HG02973 (cell line): Measurements from ENCODE around the gene MYPOP.

Source experiments
- ATAC-seq: cut with Tn5 transposase; IDR thresholded peaks from one replicate; pipeline ENCODE4 v1.9.1; 2021; ENCODE audit warnings: moderate library complexity; ENCODE audit not compliant: unreplicated experiment

Gene MYPOP, protein sequence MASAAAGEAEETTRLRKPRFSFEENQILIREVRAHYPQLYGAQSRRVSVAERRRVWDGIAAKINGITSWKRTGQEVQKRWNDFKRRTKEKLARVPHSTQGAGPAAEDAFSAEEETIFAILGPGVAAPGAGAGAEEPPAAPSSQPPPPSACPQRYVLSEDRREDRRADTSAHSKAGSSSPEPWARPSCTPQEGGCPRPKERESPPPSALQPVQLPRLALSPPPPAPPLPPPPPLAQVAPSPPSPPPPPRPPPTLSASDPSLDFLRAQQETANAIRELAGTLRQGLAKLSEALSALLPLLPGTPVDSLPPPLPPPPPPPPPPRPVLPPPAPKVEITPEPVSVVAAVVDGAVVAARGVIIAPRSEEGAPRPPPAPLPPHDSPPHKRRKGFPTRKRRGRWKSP

DNA sequence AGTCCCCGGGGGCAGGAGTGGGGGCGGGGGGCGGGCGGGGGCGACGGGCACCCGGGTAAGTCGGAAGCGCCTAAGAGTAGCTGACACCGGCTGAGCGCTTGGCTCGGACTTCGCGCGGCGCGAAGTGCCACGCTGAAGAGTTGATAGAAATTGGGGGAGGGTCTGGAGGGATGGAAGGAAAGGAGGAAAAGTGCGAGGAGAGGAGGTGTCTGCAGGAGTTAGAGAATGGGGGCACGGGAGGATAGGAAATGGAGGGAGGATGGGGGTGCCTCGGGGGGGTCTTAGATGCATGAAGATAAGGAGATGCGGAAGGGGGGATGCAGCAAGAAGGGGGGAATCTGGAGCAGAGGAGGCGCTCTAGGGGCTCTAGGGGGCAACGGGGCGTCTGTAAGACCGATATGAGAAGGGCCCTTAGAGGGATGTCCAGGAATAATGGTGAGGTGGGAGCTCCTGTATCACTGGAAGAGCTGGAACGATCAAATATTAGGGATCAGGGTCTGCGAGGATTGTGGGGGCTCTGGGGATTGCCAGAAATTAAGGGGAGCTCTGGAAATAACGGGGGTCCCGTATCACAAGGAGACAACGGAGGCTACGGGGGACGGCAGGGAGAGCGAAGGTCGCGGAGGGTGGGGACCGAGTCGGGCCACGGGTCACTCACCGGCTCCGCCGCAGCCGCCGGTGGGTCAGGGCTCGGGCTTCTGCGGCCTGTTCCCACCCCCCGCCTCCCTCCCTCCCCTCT lies at the start of gene MYPOP:
Gene MYPOP (minus strand): TSS at position 702 of the 739 bp plus-strand sequence. CDS start 840 bp downstream, outside the sequence.
- no peak for ATAC-seq

DNA sequence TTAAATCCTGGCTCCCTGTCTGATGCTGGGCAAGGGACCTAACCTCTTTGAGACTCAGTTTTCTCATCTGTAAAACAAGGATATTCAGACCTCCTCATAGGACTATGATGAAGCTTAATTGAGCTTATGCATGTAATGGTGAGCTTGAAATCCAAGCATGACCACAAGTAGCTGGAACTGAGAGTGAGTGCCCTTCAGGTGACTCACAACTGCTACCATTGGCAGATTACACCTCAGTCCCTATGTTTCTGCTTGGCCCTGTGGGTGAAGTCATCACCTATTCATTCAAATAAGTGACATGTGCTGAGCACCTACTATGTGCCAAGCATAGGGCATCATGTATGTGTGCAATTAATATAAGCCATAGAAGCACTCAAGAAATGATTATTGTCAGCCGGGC lies 45.5 kb upstream of the MYPOP start:
- no peak for ATAC-seq

DNA sequence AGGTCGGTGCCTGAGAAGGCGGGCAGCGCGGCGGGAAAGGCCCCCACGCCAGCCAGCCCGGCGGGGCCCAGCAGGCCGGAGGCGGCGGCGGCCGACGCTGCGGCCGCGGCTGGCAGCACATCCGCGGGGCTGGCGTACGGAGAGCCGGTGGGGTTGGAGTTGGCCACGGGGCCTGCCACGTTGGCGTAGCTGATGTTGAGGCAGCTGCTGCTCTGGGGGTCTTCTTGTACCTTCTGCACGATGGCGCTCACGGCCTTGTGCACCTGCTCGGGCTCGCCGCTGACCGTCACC lies 38.0 kb upstream of the MYPOP start:
- no peak for ATAC-seq

DNA sequence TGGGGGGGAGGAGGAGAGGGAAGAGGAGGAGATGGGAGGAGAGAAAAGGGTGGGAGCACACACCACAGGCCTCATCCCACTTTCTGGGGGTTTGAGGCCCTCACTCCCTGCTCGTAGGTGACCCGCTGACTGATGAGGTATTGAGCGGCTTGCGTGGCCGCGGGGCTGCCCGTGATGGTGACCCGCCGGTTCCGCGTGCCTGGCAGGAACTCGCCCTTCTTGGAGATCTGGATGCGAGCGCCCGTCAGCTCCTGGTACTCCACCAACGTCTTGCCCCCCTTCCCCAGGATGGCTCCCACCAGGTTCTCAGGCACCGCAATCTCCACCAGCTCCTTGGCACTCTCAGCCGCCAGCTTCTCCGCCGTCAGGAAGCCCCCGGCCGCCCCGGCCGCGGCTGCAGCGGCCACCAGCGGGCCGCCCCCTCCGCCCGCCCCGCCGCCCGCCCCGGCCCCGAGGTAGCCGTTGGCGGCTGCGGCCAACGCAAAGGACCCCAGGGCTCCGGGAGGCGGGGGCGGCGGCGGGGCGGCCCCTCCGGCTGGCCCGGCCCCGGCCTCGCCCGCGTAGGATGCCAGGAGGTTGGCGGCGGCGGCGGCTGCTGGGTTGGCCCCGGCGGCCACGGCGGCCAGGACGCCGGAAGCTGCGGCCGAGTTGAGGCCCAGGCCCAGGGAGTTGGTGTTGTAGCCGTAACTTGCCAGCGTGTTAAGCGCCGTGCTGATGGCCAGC lies 37.5 kb upstream of the MYPOP start:
- no peak for ATAC-seq

DNA sequence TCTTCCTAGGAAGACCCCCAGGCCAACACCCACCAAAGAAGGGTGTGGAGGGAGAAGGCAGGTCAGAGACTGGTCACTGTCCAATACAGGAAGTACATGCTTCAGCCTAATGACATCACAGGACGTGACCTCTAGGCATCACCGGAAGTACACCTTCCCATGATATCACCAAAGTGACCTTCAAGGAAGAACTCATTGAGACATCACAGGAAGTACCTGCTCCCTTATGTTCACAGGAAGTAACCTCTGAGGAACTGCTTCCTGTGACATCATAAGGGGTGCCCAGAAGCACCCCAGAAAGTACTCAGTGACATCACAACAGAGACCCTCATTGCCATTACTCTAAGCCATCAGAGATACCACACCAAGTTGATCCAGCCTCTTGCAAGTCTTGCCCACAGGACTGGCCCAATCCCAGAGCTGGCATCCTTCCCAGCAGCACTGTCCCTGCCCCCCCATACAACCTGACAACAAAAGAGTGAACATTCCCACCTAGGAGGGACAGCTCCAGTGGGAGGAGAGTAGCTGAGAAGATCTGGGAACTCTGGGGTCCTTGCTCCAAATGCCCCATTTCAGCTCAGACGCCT lies 36.4 kb upstream of the MYPOP start:
- no peak for ATAC-seq

DNA sequence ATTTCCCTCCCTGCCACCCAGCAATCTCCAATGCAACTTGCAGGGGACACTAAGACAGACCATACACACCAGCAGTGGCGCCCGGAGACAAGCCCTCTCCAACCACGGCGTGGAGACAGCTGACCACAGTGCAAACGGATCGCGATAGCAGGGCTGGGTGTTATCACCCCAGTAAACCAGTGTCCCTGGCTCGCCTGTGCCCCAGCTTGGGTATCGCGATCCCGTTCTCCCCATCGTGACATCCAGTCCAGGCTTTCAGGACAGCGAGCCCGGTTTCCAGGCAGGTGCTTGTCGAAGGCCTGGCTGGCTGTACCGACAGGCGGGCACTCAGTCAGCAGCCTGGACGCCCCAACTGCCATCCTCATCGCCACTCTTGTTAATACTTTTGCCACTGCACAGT lies 32.9 kb upstream of the MYPOP start:
- no peak for ATAC-seq

DNA sequence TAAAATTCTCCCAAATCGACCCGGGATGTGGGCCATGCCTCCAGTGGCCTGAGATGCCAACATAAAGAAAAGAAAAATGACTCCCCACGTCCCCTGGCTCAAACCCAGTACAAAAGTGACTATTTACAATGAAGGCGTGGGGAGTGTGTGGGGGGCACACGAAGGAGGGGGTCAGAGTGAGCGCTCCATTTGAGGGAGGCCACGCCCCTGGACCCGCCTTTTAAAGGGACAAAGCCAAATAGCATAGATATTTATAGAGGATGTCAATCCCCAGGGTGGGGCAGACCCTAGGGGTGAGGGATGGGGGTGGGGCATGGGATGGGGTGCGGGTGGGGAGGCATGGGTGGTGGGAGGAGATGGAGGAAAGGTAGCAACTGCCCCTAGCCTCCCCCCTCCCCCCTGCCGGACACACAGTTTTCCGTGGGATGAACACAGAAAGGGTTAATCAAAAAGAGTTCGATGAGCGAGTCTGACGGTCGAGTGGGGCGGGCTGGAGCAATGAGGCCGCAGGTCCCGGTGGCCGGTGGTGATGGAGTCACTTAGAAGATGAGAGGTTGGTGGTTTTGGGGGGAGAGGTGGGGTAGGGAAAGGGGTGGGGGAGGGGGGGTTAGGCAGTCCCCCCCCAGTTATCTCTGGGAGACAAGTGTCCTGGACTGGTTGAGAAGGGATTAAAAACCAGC lies 32.3 kb upstream of the MYPOP start:
- ATAC-seq: no peak

DNA sequence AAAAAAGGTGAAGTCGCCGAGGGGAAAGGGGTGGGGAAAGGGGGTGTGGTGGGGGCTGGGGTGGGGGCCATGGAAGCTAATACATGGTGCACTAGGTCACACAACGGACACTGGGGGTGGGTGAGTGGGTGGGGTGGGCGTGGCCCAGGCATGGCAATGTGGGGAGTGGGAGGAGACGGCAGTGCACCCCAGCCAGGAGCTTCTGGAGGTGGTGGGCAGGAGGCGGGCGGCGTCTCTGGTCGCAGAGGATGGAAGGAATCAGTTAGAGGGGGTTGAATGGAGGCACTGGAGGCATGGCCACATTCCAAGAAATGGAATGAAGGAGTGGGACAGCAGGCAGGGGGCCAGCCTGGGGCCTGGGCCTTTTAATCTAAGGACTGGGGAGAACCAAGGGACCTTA lies 31.3 kb upstream of the MYPOP start:
- no peak for ATAC-seq

DNA sequence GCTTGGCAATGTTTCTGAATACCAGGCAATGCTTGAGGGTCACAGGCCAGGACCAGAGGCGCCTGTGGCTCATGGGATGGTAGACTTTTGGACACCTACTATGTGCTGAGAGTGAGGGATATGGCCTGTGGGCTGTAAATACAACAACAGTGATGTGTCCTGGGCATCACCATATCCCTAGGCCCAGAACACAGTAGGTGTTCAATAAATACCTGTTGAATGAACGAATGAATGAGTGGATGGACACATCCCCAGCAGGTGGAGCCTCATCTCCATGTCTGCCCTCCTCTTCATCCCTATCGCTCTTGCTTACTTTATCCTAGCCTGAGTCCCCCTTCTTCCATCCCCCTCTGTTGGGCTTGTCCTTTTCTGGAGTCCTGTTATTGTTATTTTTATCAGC lies 28.6 kb upstream of the MYPOP start:
- ATAC-seq: no peak

DNA sequence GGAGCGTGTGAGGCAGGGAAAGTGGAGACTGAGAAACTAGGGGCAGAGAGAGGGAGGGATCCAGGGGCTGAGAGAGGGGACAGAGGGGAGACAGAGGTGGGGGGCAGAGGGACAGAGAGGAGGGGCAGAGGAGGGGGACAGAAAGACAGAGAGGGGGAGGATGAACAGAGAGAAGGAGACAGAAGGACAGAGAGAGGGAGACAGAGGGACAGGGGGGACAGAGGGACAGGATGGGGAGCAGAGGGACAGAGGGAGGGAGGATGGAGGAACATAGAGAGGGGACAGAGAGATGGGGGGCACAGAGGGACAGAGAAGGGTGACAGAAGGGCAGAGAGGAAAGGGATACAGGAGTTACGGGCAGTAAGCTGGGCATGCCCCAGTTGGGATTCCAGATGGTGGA lies 26.8 kb upstream of the MYPOP start:
- ATAC-seq: no peak

DNA sequence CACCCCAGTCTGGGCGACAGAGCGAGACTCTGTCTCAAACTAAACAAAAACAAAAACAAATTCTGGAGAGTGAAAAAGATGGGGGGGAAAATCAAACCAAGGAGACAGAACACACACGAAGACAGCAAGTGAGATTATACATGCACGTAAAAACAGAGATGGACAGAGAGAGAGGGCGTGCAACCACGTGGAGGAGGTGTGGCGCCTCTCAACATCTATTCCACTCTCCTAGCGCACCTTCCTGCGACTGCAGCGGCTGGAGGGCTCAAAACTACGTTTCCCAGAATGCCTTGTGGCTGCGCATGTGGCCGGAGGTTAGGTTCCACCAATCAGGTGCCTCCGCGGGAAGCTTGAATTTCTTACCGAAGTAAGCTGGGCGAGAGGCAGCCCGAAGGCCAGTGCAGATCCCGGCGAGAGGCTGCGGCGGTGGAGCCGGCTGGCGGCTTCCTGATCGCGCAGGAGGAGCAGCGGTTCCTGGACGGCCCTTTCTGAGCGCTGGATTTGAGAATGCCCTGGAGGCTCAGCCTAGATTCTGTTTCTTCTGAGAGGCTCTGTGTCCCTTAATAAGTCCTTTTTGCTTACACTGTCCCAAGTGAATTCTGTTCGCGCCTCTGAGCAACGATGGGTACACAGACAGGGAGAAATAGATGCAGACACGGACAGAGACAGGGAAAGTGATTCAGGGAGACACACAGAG lies 25.3 kb upstream of the MYPOP start:
- ATAC-seq: no peak

DNA sequence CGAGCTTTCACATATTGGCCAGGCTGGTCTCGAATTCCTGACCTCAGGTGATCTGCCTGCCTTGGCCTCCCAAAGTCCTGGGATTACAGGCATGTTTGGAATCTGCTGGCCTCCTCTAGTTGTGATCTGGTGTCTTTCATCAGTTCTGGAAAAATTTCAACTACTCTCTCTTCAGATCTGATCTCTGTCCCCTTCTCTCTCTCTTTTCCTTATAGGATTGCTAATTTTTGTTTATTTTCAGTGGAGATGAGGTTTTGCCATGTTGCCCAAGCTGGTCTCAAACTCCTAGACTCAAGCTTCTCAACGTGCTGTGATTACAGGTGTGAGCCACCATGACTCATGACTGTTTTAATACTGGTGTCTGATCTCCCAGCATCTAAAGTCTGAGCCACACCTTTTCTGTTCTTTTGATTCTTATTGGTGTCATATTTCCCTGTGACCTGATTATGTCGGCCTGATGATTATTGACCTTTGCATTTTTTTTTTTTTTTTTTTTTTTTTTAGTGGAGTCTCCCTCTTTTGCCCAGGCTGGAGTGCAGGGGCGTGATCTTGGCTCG lies 22.6 kb upstream of the MYPOP start:
- ATAC-seq: no peak

DNA sequence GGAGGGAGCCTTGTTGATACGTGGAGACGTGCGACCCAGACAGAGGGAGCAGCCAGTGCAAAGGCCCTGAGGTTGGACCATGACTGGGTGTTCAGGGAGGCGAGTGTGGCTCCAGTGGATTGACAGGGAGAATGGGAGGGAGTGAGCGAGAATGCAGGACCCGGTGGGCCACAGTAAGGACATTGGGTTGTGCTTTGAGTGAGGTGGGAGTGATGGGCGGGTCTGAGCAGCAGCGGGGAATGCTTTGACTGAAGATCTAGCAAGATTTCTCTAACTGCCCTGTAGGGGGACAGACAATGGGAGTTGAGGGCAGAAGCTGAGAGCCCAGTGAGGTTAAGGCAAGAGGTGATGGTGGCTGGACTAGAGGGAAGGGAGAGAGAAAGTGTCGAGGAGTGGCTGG lies 19.9 kb upstream of the MYPOP start:
- no peak for ATAC-seq

DNA sequence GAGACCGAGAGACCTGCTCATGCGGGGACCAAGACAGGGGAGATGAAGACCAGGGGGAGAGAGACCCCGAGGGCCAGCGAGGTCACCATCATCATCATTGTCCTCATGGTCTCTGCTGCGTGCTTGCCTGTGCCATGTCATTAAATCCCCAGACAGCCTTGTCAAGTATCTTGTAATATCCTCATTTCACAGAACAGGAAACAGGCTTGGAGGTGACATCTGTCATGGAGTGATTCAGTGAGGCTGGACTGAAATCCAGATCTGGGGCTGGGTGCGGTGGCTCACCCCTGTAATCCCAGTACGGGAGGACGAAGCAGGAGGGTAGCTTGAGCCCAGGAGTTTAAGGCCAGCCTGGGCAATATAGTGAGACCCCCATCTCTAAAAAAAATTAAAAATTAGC lies 18.0 kb upstream of the MYPOP start:
- no peak for ATAC-seq

DNA sequence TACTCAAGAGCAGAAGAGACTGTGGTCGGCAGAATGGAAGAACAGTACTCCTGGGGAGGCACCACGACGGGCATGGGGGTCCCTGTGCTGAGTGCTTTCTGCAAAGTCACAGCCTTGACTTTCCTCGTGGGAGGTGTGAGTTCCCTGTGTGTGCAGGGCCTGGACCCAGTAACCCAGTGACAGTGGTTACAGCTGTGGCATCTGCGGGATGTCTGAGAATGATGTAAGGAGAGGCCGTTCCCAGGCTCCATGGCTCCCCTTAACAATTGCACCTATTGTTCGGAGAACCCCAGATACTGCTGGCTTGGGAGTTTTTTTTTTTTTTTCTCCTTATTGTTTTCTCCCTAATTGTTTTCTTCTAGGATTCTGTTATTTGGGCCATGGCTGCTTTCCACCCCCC lies 17.3 kb upstream of the MYPOP start:
- no peak for ATAC-seq

DNA sequence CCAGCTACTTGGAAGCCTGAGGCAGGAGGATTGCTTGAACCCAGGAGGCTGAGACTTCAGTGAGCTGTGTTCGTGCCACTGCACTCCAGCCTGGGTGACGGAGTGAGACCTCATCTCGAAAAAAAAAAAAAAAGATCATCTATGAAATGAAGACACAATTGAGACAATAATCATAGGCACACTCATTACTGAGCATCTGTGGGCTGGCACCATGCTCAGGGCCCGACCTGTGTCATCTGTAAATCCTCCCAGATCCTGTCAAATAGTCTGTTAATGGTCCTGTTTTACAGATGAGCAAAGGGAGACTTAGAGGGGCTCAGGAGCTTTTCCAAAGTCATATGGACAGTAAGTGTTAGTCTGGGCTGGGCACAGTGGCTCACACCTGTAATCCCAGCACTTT lies 16.3 kb upstream of the MYPOP start:
- no peak for ATAC-seq

DNA sequence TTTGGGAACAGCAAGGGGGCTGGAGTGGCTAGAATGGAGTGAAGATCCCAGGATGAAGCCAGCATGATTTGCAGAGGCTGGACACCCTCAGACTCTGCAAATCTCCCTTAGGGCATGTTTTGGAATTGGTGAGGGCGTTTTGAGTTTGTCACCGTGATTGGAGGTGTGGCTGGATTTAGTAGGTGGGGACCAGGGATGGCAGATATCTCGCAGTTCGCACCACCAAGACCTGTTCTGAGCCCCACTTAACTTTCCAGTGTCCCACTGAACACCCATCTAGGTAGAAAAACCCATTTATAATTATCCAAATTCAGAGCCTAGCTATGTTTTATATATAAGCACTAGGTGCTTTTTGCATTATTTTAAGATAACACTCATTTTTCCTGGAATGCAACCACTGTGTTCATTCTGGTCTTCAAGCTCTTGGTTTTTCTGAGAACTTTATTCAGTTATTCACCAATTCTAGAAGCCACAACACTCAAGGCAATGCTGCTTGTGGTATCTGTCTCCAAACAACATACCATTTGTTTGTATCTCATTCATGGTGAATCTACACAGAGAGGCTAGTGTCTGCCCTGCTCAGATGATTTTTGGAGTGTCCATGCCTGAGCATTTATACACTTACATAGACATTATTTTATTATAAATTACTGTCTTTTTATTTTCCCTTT lies 15.1 kb upstream of the MYPOP start:
- no peak for ATAC-seq

DNA sequence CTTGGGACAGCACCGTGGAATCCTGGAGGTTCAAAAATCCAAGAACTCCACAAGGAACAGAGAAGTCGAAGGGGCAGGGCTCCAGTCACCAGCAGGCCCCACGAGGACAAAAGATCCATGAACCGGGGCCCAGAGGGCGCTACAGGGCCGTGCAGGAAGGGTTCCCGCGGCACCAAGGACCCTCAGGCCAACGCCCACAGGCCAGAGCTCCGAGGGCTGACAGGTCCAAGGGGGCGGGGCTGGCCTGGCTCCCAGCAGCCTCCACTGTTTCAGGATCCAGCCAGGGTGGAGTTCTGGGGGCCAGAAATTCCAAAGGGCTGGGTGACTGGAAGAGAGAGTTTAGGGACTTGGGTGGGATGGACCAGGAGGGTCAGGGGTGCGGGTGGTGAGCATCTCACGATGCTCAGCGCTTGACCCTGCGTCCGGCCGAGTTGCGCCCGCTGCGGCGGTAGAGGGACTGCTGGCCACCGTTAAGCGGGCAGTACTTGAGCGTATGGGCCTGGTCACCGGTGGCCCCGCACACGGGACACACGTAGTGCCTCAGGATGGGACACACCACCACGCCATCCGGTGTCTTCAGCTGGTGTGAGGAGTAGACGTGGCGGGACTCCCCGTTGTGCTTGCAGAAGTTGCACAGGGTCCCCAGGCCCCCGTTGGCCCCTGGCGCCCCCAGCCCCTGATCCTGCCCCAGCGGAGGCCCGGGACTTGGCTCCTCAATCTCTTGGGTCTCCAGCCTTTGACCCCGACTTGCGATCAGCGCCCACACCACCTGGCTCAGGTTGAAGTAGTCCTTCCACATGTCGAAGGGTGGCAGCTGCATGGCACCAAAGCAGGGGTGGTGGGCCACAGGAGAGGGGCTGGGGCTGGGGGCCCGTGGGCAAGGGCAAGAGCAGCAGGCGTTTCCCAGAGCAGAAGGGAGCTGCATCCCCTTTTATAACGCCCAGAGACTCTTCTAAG lies 11.7 kb upstream of the MYPOP start, which contains the start of gene NANOS2:
Gene NANOS2 (minus strand): TSS at position 905 of the 957 bp plus-strand sequence. CDS start 85 bp downstream, at position 820.
- no peak for ATAC-seq
